Measurements from ENCODE around the gene EHBP1.

The EHBP1 gene

DNA sequence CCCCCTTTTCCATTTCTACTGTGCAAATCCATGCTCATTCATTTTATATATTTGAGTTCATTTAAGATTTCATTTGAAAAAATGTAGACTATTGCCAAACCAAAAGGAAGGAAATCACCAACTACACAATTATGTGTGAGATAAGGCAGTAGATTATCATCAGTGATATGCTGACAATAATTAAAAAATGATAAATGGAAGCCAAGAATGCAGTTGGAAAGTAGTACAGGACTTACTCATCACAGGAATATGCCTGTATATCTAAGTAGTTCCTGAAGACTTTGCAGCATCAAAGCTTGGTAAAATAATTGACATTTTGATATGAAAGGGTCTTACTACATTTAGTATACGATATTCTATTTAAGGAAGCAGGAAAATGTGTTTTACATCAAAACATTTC is 179.0 kb downstream of the EHBP1 start:
- DNase-seq (ENCODE audit: low read depth) = no peak

GRCh38 chr2:62894966-62895631 is 189.6 kb downstream of the EHBP1 start:
- no peak for DNase-seq (ENCODE audit: low read depth)

DNA sequence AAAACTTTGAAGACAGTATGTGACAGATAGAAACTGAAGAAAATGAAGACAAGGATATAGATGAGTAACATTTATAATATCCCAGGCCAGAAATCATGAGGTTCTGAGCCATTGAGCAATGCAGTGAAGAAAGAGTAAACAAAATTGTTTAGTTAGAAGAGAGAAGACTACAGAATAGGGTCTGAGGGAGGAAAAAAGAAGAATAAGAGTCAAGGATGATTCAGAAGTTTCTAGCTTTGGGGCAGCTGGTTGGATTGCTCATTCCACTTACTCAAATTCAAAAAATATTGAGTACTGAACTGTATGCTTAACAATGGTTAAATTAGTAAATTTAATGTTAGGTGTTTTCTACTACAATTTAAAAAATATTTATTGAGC is 190.1 kb downstream of the EHBP1 start:
- no peak for DNase-seq (ENCODE audit: low read depth)

DNA sequence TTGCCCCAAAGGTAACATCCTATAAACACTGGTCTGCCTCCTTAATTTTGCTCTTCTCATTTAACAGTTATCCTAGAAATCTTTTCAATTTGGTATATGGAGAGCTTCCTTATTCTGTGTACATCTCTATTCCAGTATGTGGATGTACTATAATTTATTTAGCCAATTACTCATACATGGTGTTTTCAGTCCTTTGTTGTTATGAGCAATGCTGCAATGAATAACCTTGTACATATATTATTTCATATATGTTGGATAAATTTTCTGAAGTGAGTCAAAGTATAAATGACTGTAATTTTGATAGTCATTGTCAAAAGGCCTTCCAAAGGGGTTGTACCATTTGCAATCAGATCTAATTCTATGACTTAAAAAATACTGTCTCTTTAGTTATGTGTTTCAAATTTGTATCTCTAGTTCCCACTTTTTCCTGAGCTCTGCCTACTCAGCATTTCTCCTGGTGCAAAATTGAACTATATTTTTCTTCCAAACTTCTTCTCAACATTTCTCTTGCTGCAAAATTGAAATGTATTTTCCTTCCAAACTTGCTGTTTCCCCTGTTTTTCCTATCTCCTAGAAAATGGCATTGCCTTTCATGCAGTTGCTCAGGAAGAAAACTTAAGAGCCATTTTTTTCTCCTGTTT is 191.8 kb downstream of the EHBP1 start:
- DNase-seq (ENCODE audit: low read depth) = no peak

DNA sequence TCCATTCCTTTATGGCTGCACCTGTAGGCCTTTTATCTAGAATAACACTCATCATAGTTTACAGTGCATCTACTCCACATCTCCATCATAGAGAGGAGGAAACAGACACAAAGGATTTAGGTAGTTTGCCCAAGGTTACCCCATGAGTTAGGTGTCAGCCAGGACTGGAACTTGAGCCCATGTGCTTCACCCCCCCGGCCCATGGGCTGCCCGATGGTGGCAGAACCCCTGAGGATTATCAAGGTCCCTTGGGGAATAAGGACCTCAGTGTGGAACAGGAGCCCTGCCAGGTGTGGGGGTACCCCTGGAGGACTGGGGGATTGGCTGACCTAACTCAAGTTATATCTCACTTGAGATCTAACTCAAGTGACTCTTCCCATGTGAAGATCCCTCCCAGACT is 198.8 kb downstream of the EHBP1 start:
- DNase-seq (ENCODE audit: low read depth) = no peak

- DNase-seq (ENCODE audit: low read depth) = no peak
These were observed 202.6 kb downstream of the EHBP1 start for GRCh38 chr2:62908145-62908544.

- DNase-seq (ENCODE audit: low read depth) = no peak
These were observed 207.8 kb downstream of the EHBP1 start for GRCh38 chr2:62913311-62913710.

GRCh38 chr2:62919041-62919440 is 213.5 kb downstream of the EHBP1 start:
- no peak for DNase-seq (ENCODE audit: low read depth)

DNA sequence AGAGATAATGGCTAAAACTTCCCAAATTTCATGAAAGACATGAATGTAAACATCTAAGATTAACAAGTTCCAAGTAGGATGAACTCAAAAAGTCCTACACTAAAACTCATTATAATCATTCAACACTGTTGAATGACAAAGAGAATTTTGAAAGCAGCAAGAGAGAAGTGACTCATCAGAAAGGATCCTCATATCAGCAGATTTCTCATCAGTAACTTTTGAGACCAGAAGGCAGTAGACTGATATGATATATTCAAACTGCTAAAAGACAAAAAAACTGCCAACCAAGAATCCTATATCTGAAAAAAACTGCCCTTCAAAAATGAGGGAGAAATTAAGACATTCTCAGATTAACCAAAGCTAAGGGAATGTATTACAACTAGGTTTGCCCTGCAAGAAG is 214.6 kb downstream of the EHBP1 start:
- DNase-seq (ENCODE audit: low read depth) = no peak

DNA sequence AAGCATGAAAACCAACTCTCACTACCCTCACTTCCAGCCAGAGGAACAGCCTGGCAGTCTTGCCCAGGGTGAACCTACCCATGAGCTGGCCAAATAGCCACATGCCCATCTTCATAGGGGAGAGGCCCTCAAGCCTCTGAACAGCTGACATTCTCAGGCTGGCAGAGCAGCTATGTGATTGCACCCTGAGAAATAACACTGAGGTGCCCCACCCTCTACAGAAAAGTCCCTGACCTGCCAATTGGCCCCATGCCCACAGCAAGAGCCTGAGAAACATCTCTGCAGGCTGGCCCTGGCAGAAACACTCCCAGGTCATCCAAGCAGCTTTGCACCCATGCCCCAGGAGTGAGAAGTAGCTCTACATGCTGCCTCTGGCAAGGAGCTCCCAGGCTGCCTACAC is 217.7 kb downstream of the EHBP1 start:
- no peak for DNase-seq (ENCODE audit: low read depth)

DNA sequence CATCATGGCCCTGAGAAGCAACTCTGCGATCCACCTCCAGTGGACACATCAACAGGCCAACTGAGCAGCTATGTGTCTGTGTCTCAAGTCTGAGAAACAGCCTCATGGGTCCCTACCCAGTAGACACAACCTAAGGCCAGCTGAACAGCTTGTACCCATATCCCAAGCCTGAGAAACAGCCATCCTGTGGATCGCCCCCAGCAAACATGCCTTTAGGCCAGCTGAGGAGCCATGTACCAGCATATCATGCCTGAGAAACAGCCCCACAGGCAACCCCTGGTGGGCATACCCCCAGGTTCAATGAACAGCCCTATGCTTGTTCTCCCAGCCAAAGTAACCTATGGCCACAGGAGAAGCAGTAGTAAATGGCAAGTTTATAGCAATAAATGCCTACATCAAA is 218.4 kb downstream of the EHBP1 start:
- no peak for DNase-seq (ENCODE audit: low read depth)

DNA sequence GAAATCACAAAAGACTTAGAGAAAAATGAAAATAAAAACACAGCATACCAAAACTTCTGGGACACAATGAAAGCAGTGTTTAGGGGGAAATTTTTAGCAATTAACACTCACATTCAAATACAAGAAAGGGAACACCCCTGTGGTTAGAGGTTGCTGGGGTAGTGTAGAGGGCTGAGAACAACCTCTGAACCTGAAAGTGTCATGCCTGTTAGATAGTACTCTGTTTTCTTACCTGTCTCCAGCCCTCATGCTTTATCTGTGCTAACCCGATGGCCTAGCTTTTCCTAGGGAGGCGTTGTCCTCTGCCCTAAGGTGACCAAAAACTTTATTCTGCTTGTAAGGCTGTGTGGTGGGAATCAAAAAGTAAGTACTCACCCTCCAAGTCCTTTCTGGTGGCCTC is 222.5 kb downstream of the EHBP1 start:
- no peak for DNase-seq (ENCODE audit: low read depth)

DNA sequence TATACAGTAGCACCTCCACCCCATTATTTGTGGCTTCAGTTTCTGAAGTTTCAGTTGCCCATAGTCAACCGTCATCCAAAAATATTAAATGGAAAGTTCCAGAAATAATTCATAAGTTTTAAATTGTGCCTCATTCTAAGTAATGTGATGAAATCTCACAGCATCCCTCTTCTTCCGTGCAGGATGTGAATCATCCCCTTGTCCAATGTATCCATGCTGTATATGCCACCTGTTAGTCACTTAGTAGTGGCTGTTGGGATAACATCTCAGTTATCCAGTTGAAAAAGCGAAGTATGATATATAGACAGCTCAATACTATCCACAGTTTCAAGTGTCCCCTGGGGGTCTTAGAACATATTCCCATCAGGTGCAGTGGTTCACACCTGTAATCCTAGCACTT is 226.0 kb downstream of the EHBP1 start:
- no peak for DNase-seq (ENCODE audit: low read depth)

- no peak for DNase-seq (ENCODE audit: low read depth)
These were observed 227.9 kb downstream of the EHBP1 start for GRCh38 chr2:62933398-62933917.

GRCh38 chr2:62934517-62934916 is 229.0 kb downstream of the EHBP1 start:
- DNase-seq (ENCODE audit: low read depth) = no peak

DNA sequence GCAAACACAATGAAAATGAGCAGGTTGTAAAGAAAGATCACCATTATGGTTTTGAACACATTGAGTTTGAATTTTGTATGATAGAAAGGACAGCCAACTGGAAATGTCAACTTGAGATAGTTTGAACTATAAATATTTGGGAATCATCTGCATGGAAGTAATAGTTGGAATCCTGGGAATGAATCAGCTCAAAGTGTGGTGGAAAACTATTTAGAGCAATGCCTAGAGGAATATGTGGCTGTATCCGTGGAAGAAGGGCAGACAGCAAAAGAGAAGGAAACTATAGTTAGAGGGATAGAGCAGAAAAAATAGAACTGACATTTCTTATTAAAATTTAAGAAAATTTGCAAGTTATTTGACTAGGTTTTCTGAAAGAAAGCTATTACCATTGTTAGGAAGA is 232.6 kb downstream of the EHBP1 start:
- no peak for DNase-seq (ENCODE audit: low read depth)

- no peak for DNase-seq (ENCODE audit: low read depth)
These were observed 234.4 kb downstream of the EHBP1 start for GRCh38 chr2:62939735-62940491.

DNA sequence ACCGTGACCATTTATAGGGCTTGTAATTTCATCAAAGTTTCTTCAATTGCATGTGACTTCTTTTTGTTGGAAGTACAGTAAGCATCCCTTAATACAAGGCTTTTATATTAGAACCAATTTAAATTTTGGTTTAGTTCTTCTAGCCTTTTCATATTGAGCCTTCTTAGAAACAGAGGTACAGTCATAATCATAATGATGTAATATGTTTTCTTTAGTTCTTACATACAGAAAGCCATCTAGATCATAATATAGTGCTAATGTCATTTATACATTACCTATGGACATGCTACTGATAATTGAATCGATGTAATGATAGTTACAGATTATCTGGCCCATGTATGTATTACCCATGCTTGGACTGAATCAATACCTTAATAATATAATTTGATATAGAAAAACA is 235.2 kb downstream of the EHBP1 start:
- no peak for DNase-seq (ENCODE audit: low read depth)

DNA sequence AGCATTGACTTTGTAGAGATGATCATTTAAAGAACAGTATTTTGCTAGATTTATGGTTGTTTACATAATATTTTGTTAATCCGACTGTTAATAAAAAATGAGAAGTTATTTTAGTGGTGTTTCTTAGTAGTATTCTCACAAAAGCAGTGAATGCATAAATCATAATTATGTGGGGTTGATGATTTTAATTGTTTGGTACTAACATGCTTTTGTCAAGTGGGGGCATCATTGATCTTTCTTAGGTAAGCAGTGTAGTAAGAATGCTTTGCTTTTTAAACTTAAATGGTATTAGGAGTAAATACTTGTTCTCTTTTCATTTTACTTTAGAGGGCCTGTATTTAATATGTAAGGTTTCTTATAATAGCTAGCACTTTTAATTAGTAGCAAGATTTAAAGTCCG is 235.9 kb downstream of the EHBP1 start:
- no peak for DNase-seq (ENCODE audit: low read depth)

DNA sequence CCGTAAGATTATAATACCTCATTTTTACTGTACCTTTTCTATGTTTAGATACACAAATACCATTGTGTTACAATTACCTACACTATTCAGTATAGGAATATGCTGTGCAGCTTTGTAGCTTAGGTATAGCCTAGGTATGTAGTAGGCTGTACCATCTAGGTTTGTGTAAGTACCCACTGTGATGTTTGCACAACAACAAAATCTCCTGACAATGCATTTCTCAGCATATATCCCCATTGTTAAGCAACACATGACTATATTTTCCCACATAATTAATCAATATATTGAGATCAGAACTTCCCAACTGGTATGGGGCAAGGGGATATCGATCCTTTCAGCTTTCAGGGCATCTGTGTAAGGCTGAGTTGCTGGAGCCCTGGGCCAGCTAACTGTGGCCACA is 238.8 kb downstream of the EHBP1 start:
- no peak for DNase-seq (ENCODE audit: low read depth)

- DNase-seq (ENCODE audit: low read depth) = no peak
These were observed 241.9 kb downstream of the EHBP1 start for GRCh38 chr2:62947403-62947802.

- DNase-seq (ENCODE audit: low read depth) = no peak
These were observed 251.1 kb downstream of the EHBP1 start for GRCh38 chr2:62956651-62957050.

- no peak for DNase-seq (ENCODE audit: low read depth)
These were observed 252.7 kb downstream of the EHBP1 start for GRCh38 chr2:62958206-62958605.
